MCF 10A (cell line): ENCODE data around the gene KIF1B. TPM values are rescaled to one million over a fixed set of nuclear protein-coding genes. Genes with fewer than 3 reads are reported as not detected.

ENCODE experiments used
- BruUV-seq: library from RNA; stranded (reverse); fragments of 400-500 nt; replicated peaks from 2 replicates; lab custom pipeline; 2021; lab: Mats Ljungman, UMichigan
- CTCF ChIA-PET: fragments of 300-600 bp; sonication (Branson Sonifier 250); formaldehyde crosslinking; extraction: SDS; loops from one replicate; lab custom pipeline; 2021; ENCODE audit warnings: antibody characterized with exemption, inconsistent platforms; lab: Yijun Ruan, JAX
- POLR2A ChIA-PET: fragments of 300-600, 350-650 bp; sonication (Branson Sonifier 250); formaldehyde crosslinking; extraction: SDS; loops from one replicate; lab custom pipeline; 2020; ENCODE audit warnings: antibody characterized with exemption, inconsistent platforms; lab: Yijun Ruan, JAX
- DNase-seq: peaks from one replicate; pipeline ENCODE4 v3.0.0-alpha.2; 2018; ENCODE audit not compliant: unreplicated experiment
- H3K27ac Mint-ChIP-seq: one replicate; pipeline ENCODE4 v1.8.0; 2022; ENCODE audit warnings: mild to moderate bottlenecking, low read depth, mixed read lengths; ENCODE audit not compliant: unreplicated experiment
- H3K27me3 Mint-ChIP-seq: one replicate; pipeline ENCODE4 v1.8.0; 2022; ENCODE audit warnings: mixed read lengths; ENCODE audit not compliant: insufficient read depth, unreplicated experiment
- H3K36me3 Mint-ChIP-seq: one replicate; pipeline ENCODE4 v1.8.0; 2022; ENCODE audit warnings: mild to moderate bottlenecking, moderate library complexity, mixed read lengths; ENCODE audit not compliant: insufficient read depth, unreplicated experiment
- H3K4me1 Mint-ChIP-seq: one replicate; pipeline ENCODE4 v1.8.0; 2022; ENCODE audit warnings: mixed read lengths; ENCODE audit not compliant: insufficient read depth, unreplicated experiment
- H3K4me3 Mint-ChIP-seq: one replicate; pipeline ENCODE4 v1.8.0; 2022; ENCODE audit warnings: mild to moderate bottlenecking, moderate library complexity, mixed read lengths; ENCODE audit not compliant: unreplicated experiment
- H3K9me3 Mint-ChIP-seq: one replicate; pipeline ENCODE4 v1.8.0; 2022; ENCODE audit warnings: mixed read lengths; ENCODE audit not compliant: unreplicated experiment
- intact Hi-C: fragments of 100-400 bp; cut with micrococcal nuclease; formaldehyde crosslinking; loops from 2 replicates; pipeline ENCODE4 v1.14.1; 2022
- total RNA-seq: library from RNA; stranded (reverse); gene quantifications from 2 replicates; pipeline ENCODE4 v1.2.3, GENCODE V29; 2022
- TF ChIP-seq, protein P1 (sequence below): fragments of 200-600 bp; IDR thresholded peaks from one replicate; pipeline ENCODE4 v1.8.0; 2022; ENCODE audit warnings: antibody characterized with exemption, mild to moderate bottlenecking; ENCODE audit not compliant: unreplicated experiment

KIF1B gene
- total RNA-seq, 1 experiment from 2014 or later, result 35.9 TPM

DNA sequence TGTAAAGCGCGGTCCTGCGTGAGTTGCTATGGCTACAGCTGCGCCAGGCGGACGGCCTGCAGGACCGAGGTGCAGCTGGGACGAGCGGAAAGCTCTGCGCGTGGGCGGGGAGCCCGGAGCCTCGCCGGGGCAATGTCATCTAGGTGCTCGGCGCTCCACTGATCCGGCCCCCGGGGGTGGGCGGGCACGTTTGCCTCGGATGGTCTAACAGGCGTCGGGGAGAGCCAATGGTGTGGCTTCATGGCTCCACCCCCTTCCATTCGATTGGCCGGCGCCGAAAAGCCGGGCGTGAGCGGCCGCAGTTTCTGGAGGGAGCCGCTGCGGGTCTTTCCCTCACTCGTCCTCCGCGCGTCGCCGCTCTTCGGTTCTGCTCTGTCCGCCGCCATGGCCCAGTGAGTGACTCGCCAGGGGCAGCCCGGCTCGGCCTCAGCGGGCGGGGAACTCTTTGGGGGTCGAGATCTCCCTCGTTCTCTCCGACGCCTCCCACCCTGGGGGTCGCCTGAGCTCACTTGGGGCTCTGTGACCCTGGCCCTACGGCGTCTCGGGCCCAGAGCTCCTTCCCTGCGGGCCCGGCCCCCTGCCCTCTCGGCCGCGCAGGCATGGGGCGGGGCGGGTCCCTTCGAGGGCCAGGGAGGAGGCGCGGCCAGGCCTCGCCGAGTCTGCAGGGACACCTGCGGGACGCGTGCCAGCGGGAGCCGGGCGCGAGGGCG is 188.5 kb downstream of the KIF1B start, which contains the start of gene PGD:
Gene PGD, plus strand, starts transcription at position 331 of the 710 bp plus-strand sequence. Its CDS starts 54 bp downstream, at position 385.
- peak; percentile 99 for DNase-seq
- Mint-ChIP-seq H3K4me1 (peaks cover 10% of the 10 kb centered on the region), H3K9me3 (peaks cover 2% of the 10 kb centered on the region), H3K27me3 (no peaks in the 10 kb centered on the region), H3K4me3 (peak within 1 kb of the TSS; percentile 93), H3K27ac (peak within 1 kb of the TSS; percentile 44), H3K36me3 (peaks cover 25% of the 10 kb centered on the region)
- BruUV-seq, result no TSS peak
- POLR2A ChIA-PET, result interaction anchor here (0.6 to 3.2 kb wide), 21 partner anchors 10 to 506 kb away, joined by 3 to 85 read pairs (median 5); partner anchors contain the start of genes CENPS, KIF1B and PEX14
- CTCF ChIA-PET, result interaction anchor here (0.6 to 2.8 kb wide), 6 partner anchors 11 to 364 kb away, joined by 3 to 10 read pairs (median 4); no protein-coding TSS in a partner anchor
- TF ChIP-seq, protein P1, sequence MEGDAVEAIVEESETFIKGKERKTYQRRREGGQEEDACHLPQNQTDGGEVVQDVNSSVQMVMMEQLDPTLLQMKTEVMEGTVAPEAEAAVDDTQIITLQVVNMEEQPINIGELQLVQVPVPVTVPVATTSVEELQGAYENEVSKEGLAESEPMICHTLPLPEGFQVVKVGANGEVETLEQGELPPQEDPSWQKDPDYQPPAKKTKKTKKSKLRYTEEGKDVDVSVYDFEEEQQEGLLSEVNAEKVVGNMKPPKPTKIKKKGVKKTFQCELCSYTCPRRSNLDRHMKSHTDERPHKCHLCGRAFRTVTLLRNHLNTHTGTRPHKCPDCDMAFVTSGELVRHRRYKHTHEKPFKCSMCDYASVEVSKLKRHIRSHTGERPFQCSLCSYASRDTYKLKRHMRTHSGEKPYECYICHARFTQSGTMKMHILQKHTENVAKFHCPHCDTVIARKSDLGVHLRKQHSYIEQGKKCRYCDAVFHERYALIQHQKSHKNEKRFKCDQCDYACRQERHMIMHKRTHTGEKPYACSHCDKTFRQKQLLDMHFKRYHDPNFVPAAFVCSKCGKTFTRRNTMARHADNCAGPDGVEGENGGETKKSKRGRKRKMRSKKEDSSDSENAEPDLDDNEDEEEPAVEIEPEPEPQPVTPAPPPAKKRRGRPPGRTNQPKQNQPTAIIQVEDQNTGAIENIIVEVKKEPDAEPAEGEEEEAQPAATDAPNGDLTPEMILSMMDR, result no peak
- intact Hi-C loops, result loop anchor here (1.0 kb wide), 1 partner anchor 11 kb away; no protein-coding TSS in a partner anchor

DNA sequence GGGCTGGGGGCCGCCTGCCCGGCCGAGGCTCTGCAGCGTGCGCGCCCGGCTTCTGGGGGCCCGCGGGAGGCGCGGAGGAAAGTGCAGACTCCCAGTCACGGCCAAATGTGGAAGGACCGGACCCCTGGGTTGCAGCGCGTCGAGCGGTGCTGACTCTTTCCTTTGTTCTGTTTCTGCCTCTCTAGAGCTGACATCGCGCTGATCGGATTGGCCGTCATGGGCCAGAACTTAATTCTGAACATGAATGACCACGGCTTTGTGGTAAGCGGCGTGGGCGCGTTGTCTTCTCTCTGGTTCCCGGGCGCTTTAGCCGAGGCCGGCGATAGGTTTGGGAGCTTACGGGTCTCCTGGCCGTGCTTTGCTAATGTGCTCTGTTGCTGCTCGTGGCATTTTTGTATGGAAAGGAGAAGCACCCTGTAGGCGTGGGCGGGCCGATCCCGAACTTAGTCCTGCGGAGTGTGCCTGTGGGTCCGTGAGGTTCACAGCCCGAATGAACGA is 189.1 kb downstream of the KIF1B start:
- Mint-ChIP-seq H3K4me1 (peaks cover 10% of the 10 kb centered on the region), H3K4me3 (peak overlapping the region; percentile 93), H3K27ac (peak overlapping the region; percentile 44), H3K9me3 (no peaks in the 10 kb centered on the region), H3K36me3 (peaks cover 31% of the 10 kb centered on the region), H3K27me3 (no peaks in the 10 kb centered on the region)
- no TSS peak for BruUV-seq
- DNase-seq, result peak; percentile 58
- ChIA-PET CTCF (interaction anchor here (0.6 to 2.8 kb wide), 7 partner anchors 11 to 448 kb away, joined by 3 to 25 read pairs (median 5); partner anchors contain the start of gene CENPS), POLR2A (interaction anchor here (0.6 to 3.2 kb wide), 17 partner anchors 11 to 613 kb away, joined by 3 to 85 read pairs (median 5); partner anchors contain the start of genes CENPS, KIF1B and PEX14)
- TF ChIP-seq, protein P1, result no peak
- intact Hi-C loops, result no loop called here

DNA sequence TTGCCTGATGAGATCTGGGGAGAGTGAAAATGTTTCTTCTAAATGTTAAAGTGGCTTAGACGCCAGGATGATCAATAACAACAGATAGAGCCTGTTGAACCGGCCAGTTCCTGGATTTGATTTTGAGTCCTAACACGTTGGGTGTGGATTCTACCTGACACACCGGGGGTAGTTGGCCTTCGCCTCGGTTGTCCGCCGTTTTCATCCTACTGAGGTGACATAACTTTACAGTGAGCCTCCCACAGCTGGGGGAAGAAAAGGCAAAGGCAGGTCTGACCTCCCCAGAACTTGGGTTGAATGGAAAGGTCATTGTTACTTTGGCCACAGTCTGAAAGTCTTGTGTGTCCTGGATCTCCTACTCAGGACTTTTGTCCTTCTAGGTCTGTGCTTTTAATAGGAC is 189.6 kb downstream of the KIF1B start:
- CTCF ChIA-PET, result interaction anchor here (0.6 to 2.8 kb wide), 6 partner anchors 12 to 449 kb away, joined by 3 to 25 read pairs (median 6); partner anchors contain the start of gene CENPS
- peaks cover 36% of the 10 kb centered on the region for H3K36me3 Mint-ChIP-seq
- intact Hi-C loops, result no loop called here

More for the DNA sequence above, 189.6 kb downstream of the KIF1B start:
- no peak for DNase-seq
- Mint-ChIP-seq H3K27ac (peak overlapping the region; percentile 44), H3K4me3 (peak overlapping the region; percentile 93), H3K27me3 (no peaks in the 10 kb centered on the region), H3K9me3 (no peaks in the 10 kb centered on the region), H3K4me1 (peaks cover 10% of the 10 kb centered on the region)
- POLR2A ChIA-PET, result interaction anchor here (0.6 to 3.2 kb wide), 11 partner anchors 12 to 612 kb away, joined by 3 to 85 read pairs (median 5); partner anchors contain the start of genes CENPS and PEX14
- TF ChIP-seq, protein P1, result no peak
- BruUV-seq, result no TSS peak
